Raji (cell line): ENCODE measurements around the gene DIP2A.

ENCODE experiments used
- POLR2A ChIP-seq: IDR thresholded peaks from 2 replicates; pipeline ENCODE4 v1.6.1; 2011; ENCODE audit warnings: low read depth, low read length, control low read depth; ENCODE audit not compliant: insufficient read depth

DIP2A gene

GRCh38 chr21:46431884-46432488 lies 26.7 kb upstream of the DIP2A start:
- TF ChIP-seq POLR2A = no peak

GRCh38 chr21:46434322-46434958 lies 24.3 kb upstream of the DIP2A start:
- no peak for TF ChIP-seq POLR2A

GRCh38 chr21:46435786-46436227 lies 22.9 kb upstream of the DIP2A start:
- no peak for TF ChIP-seq POLR2A

GRCh38 chr21:46436621-46437020 lies 22.1 kb upstream of the DIP2A start:
- TF ChIP-seq POLR2A = no peak

- no peak for TF ChIP-seq POLR2A
Measured at GRCh38 chr21:46437096-46437498, 21.6 kb upstream of the DIP2A start.

GRCh38 chr21:46437511-46437910 lies 21.2 kb upstream of the DIP2A start:
- no peak for TF ChIP-seq POLR2A

- TF ChIP-seq POLR2A = no peak
Measured at GRCh38 chr21:46438241-46438640, 20.4 kb upstream of the DIP2A start.

GRCh38 chr21:46439906-46440305 lies 18.8 kb upstream of the DIP2A start:
- no peak for TF ChIP-seq POLR2A

GRCh38 chr21:46441331-46441730 lies 17.4 kb upstream of the DIP2A start:
- no peak for TF ChIP-seq POLR2A

GRCh38 chr21:46441961-46442498 lies 16.7 kb upstream of the DIP2A start:
- no peak for TF ChIP-seq POLR2A

GRCh38 chr21:46442938-46443337 lies 15.8 kb upstream of the DIP2A start:
- TF ChIP-seq POLR2A = no peak

- TF ChIP-seq POLR2A = no peak
Measured at GRCh38 chr21:46443910-46444309, 14.8 kb upstream of the DIP2A start.

GRCh38 chr21:46448108-46448507 lies 10.6 kb upstream of the DIP2A start:
- no peak for TF ChIP-seq POLR2A

- no peak for TF ChIP-seq POLR2A
Measured at GRCh38 chr21:46452710-46453109, 6.0 kb upstream of the DIP2A start.

GRCh38 chr21:46454142-46454541 lies 4.5 kb upstream of the DIP2A start:
- no peak for TF ChIP-seq POLR2A

GRCh38 chr21:46454634-46455390 lies 3.9 kb upstream of the DIP2A start:
- TF ChIP-seq POLR2A = no peak
